Stimulated activated CD4-positive, alpha-beta T cell treated with anti-CD3 and anti-CD28 coated beads, Interleukin-1b, Interleukin-23, amount 100 ng/mL, for 48 hours (primary cell): ENCODE data around the gene ZBTB46.
"Not testable (repeated sequence)": the region's sequence is repeated elsewhere in the genome, so short reads cannot be mapped to it uniquely, and the experiment has no call there.

Experiments used
- DNase-seq: peaks from one replicate; pipeline ENCODE4 v3.0.0-alpha.2; 2020

The ZBTB46 gene

DNA sequence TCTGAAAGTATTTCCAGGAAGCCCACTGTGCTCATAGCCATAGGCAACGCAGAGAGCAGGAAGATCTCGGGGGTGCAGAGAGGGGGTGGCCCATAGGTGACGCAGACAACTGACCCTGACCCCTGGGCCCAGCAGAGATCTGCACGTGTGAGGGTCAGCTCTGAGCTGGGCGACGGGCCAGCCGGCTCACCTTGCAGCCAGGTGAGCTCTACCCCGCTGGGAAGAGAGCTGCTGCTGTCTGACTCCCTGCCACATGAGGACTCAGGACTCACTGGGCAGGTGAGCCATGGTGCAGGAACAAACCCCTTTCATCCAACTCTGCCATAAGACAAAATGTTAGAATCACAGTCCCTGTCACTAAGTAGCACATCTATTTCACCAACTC, 19.6 kb downstream of the ZBTB46 start:
- no peak for DNase-seq

- no peak for DNase-seq
Observed at GRCh38 chr20:63810730-63811490, 20.2 kb downstream of the ZBTB46 start.

- DNase-seq: no peak
Observed at GRCh38 chr20:63809856-63810255, 21.2 kb downstream of the ZBTB46 start.

GRCh38 chr20:63808964-63809674, 21.9 kb downstream of the ZBTB46 start:
- no peak for DNase-seq

GRCh38 chr20:63808145-63808724, 22.8 kb downstream of the ZBTB46 start:
- no peak for DNase-seq

DNA sequence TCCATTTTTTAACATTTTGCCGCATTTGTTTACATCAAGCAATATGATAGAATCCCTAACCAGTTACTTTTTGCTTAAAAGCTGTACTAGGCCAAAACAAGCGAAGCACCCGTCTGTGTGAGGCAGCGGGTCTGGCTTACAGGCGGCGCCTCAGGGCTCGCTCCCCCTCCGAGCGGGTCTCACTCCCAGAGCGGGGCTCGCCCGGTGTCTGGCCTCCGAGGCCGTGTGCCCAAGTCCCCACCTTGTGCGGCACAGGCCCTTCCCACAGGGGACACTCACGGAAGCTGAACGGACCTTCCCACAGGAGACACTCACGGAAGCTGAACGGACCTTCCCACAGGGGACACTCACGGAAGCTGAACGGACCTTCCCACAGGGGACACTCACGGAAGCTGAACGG, 23.4 kb downstream of the ZBTB46 start:
- no peak for DNase-seq

GRCh38 chr20:63804308-63804636, 26.8 kb downstream of the ZBTB46 start:
- no peak for DNase-seq

DNA sequence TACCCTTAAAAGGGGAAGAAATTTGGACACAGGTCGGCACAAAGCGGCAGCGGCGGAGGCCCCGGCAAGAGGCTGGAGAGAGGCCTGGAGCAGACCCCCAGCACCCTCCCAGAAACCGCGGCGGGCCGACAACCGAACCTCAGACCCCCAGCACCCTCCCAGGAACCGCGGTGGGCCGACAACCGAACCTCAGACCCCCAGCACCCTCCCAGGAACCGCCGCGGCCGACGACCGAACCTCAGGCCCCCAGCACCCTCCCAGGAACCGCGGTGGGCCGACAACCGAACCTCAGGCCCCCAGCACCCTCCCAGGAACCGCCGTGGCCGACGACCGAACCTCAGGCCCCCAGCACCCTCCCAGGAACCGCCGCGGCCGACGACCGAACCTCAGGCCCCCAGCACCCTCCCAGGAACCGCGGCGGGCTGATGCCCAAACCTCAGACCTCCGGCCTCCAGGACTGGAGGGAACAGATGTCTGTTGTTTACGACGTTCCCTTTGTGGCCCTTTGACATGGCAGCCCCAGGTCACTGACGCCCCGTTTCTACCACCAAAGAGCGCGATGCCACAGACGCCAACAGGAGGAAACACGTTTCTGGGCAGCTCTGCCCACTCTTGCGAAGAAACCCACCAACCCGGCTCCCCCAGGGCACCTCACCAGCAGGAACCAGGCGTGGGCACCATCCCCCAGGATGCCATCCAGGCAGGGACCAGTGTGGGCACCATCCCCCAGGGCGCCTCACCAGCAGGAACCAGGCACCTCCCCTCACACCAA, 28.4 kb downstream of the ZBTB46 start:
- DNase-seq: no peak

DNA sequence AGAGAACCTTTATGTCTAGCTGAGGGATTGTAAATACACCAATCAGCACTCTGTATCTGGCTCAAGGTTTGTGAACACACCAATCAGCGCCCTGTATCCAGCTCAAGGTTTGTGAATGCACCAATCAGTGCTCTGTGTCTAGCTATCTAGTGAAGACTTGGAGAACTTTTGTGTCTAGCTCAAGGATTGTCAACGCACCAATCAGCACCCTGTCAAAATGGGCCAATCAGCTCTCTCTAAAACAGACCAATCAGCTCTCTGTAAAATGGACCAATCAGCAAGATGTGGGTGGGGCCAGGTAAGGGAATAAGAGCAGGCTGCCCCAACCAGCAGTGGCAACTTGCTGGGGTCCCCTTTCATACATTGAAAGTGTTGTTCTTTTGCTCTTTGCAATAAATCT, 29.9 kb downstream of the ZBTB46 start:
- peak; percentile 29 for DNase-seq

DNA sequence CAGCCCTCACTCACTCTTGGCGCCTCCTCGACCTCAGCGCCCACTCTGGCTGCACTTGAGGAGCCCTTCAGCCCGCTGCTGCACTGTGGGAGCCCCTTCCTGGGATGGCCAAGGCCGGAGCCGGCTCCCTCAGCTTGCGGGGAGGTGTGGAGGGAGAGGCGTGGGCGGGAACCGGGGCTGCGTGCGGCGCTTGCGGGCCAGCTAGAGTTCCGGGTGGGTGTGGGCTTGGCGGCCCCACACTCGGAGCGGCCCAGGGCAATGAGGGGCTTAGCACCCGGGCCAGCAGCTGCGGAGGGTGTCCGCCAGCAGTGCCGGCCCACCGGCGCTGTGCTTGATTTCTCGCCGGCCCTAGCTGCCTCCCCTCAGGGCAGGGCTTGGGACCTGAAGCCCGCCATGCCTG, 30.7 kb downstream of the ZBTB46 start:
- not testable (repeated sequence) for DNase-seq

- not testable (repeated sequence) for DNase-seq
Observed at GRCh38 chr20:63799127-63799526, 31.9 kb downstream of the ZBTB46 start.

GRCh38 chr20:63797175-63797574, 33.9 kb downstream of the ZBTB46 start:
- not testable (repeated sequence) for DNase-seq

DNA sequence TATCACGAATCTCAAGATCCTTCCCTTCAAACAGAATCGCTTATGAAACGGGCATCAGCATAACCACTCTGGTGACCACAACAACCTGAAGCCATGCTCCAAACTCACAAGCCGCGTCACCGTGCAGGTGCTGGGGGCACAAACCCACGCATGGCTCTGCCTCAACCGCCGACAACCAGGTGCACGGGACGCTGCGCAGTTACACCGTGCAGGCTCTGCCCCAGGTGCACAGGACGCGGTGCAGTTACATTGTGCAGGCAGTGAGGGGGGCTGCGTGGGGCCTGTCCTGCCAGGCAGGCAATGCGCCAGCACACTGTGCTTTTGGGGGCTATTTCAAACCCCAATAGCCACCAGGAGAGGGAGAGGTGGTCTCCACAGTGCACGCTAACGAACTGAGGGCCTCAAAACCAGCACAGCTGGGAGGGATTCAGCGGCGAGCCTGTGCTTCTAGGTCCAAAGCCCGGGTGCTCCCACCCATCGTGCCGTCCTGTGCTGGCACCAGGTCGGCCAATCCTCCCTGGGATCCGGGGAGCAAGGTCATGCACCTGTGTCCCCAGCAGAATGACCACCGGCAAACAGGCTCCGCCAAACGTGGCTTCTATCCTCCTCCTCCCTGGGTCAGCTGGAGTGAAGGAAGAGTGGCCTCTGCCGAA, 35.8 kb downstream of the ZBTB46 start:
- DNase-seq: no peak

DNA sequence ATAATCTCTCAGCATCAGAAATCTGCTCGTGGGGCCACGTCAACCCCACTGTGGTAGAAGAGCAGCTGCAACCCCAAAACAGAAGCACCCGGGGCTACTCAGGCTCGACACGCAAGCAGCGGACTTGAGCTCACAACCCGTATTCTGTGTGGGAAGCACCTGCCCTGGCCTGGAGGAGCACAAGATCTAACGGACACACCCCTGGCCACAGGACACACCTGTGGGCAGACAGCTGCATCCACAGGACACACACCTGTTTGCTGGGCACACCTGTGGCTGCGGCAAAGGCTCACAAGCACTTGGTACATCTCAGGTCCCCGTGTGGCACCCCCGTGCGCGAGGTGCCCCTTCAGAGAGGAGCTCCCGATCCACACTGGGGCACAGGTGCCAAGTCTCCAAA, 36.5 kb downstream of the ZBTB46 start:
- no peak for DNase-seq

- no peak for DNase-seq
Observed at GRCh38 chr20:63792866-63793265, 38.2 kb downstream of the ZBTB46 start.

DNA sequence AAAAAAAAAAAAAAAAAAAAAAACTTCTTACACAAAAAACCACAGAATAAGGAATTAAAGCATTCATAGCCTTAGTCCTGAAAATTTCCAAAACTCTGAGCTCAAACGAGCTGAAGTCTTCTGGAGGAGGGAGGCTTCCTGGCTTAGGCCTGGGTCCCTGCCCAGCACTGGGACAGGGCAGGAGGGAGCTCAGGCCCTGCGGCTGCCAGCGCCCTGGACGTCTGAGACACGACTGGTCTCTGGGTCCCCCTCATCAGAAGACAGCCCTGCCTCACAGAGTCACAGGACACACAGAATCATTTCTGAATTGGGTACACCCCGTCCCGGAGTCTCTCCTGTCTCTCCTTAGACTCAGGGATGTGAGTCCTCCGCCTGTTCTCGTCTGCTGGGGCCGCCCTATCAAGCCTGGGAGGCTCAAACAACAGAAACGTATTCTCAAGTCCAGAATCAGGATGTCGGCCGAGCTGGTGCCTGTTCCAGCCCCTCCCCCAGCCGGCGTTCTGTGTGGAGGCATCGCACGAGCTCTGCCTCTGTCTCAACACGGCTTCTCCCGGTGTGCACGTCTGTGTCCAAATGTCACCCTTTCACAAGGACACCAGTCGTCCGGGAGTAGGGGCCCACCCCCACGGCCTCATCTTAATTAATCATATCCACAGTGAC, 39.4 kb downstream of the ZBTB46 start:
- no peak for DNase-seq

DNA sequence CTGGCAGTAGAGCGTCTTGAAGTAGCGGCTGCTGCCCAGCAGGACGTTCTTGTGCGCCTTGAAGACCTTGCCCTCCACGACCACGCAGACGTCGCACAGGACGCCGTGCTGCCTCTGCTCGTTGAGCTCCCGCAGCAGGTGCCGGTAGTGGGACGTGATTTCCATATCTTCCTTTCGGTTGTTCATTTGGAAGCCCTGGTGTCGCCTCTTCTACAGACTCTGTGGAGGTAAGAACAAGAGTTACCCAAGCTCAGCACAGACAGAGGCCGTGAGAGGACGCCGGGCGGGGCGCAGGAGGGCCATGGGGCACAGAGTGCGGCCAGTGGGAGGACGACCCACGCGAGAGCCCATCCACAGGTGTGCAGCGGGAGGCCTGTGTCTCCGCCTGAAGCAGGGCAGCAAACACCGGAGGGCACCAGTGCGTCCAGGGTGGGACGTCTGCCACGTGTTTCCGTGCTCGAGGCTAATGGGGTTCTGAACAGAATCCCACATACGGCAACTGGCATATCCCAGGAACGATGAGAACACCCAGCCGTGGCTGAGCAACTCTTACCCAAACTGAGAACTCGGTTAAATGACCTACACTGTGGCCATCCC, 40.4 kb downstream of the ZBTB46 start:
- DNase-seq: no peak

GRCh38 chr20:63789836-63790571, 41.1 kb downstream of the ZBTB46 start:
- DNase-seq: no peak

DNA sequence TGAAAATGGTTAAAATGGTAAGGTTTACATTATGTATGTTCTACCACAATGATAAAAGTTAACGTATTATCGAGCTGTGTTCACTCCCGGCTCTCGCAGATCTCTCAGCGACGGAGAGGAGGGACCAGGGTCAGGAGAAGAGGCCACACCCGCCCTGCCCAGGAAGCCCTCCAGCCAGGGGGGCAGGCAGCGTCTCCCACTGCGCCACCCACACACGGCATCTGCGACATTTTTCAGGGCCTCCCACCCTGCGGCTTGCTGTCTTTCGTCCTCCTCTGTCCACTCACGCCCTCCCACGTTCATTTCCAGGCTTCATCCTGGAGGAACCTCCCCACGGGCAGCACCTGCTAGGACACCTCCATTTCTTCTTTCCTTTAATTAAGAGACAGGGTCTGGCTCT, 43.3 kb downstream of the ZBTB46 start:
- DNase-seq: no peak

DNA sequence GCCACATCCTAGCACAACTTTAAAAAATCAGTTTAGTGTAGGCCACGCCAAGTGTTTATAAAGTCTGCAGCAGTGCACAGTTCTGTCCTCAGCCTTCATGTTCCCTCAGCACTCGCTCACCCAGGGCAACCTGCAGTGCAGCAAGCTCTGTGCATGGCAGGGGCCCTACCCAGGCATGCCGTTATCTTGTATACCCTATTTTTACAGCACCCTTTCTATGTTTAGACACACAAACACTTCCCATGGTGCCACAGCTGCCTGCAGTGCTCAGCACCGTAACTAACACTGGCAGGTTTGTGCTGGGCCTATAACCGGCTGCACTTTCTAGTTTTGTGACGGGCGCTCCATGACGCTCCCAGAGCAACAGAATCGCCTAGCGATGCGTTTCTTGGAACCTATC, 43.8 kb downstream of the ZBTB46 start:
- no peak for DNase-seq

DNA sequence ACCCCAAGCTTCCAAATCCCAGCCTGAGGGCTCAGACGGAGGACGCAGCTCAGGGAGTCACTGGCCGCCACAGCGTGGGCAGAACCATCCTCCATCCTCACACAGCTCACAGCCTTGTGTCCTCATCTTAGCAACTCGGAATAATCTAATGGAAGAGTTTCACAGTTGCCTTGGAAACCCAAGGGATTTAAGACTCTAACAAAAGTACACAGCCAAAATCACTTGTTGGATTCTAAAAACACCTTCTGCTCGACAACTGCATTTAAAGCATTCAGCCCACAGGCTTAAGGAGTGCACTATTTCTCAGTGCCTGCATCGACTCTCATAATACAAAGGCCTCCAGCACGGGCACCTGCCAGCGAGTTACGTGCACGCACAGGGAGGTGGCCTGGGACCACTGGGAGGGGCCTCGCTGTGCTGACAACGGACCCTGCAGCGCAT, 45.4 kb downstream of the ZBTB46 start:
- DNase-seq: no peak
